ENCODE results near the gene SLC34A3.

SLC34A3 gene

GRCh38 chr9:137253717-137254623, 23.3 kb downstream of the SLC34A3 start:
- TF ChIP-seq FOXP2 (optimal IDR thresholded peaks at IDR 0.05; ENCODE audit: borderline replicate concordance, extremely low read depth, extremely low read length, insufficient read depth) = no peak
- TF ChIP-seq REST (IDR thresholded peaks at IDR 0.05; ENCODE audit: insufficient read depth in 1 of 2, low read depth in 2 of 2, low read length in 2 of 2) = no peak
- TF ChIP-seq SIN3A (IDR thresholded peaks at IDR 0.05; ENCODE audit: borderline replicate concordance, insufficient read depth, low read length) = no peak
- TF ChIP-seq TAF1 (IDR thresholded peaks at IDR 0.05; ENCODE audit: borderline replicate concordance, insufficient read depth, low read length) = no peak
- TF ChIP-seq POLR2AphosphoS5 (IDR thresholded peaks at IDR 0.05; ENCODE audit: low read depth, low read length) = no peak

GRCh38 chr9:137254624-137255447, 24.1 kb downstream of the SLC34A3 start, which contains the start of gene NELFB:
Gene NELFB, plus strand, starts transcription at chr9:137255327.
- TF ChIP-seq POLR2AphosphoS5 (IDR thresholded peaks at IDR 0.05; ENCODE audit: low read depth, low read length) (peak; percentile 74), SIN3A (IDR thresholded peaks at IDR 0.05; ENCODE audit: borderline replicate concordance, insufficient read depth, low read length) (no peak), TAF1 (IDR thresholded peaks at IDR 0.05; ENCODE audit: borderline replicate concordance, insufficient read depth, low read length) (0 out of 2 replicates have a peak, but pooled peaks have one; percentile 40), REST (IDR thresholded peaks at IDR 0.05; ENCODE audit: insufficient read depth in 1 of 2, low read depth in 2 of 2, low read length in 2 of 2) (no peak), FOXP2 (optimal IDR thresholded peaks at IDR 0.05; ENCODE audit: borderline replicate concordance, extremely low read depth, extremely low read length, insufficient read depth) (no peak)

GRCh38 chr9:137255448-137256114, 24.9 kb downstream of the SLC34A3 start:
- no peak for TF ChIP-seq SIN3A (IDR thresholded peaks at IDR 0.05; ENCODE audit: borderline replicate concordance, insufficient read depth, low read length)
- TF ChIP-seq REST (IDR thresholded peaks at IDR 0.05; ENCODE audit: insufficient read depth in 1 of 2, low read depth in 2 of 2, low read length in 2 of 2) = no peak
- TF ChIP-seq TAF1 (IDR thresholded peaks at IDR 0.05; ENCODE audit: borderline replicate concordance, insufficient read depth, low read length) = no peak
- no peak for TF ChIP-seq FOXP2 (optimal IDR thresholded peaks at IDR 0.05; ENCODE audit: borderline replicate concordance, extremely low read depth, extremely low read length, insufficient read depth)
- no peak for TF ChIP-seq POLR2AphosphoS5 (IDR thresholded peaks at IDR 0.05; ENCODE audit: low read depth, low read length)

- no peak for TF ChIP-seq FOXP2 (optimal IDR thresholded peaks at IDR 0.05; ENCODE audit: borderline replicate concordance, extremely low read depth, extremely low read length, insufficient read depth)
- TF ChIP-seq POLR2AphosphoS5 (IDR thresholded peaks at IDR 0.05; ENCODE audit: low read depth, low read length) = no peak
- TF ChIP-seq REST (IDR thresholded peaks at IDR 0.05; ENCODE audit: insufficient read depth in 1 of 2, low read depth in 2 of 2, low read length in 2 of 2) = peak; percentile 79 to 87
- no peak for TF ChIP-seq SIN3A (IDR thresholded peaks at IDR 0.05; ENCODE audit: borderline replicate concordance, insufficient read depth, low read length)
- no peak for TF ChIP-seq TAF1 (IDR thresholded peaks at IDR 0.05; ENCODE audit: borderline replicate concordance, insufficient read depth, low read length)
These were observed 25.7 kb downstream of the SLC34A3 start for GRCh38 chr9:137256362-137256761.

Data from PFSK-1 (cell line).